DOHH2 (cell line): ENCODE data around the gene KIF23.

Experiments used
- H3F3A ChIP-seq: fragments of 200-600 bp; sonication (generic), shearing (Covaris generic); 2 replicates; pipeline ENCODE4 v1.6.0; 2016; ENCODE audit warnings: antibody characterized with exemption, mild to moderate bottlenecking; ENCODE audit not compliant: control insufficient read depth, insufficient read depth
- H3K27ac ChIP-seq: fragments of 200-600 bp; sonication (generic); 2 replicates; pipeline ENCODE4 v1.5.1; 2014; ENCODE audit warnings: low read depth, mild to moderate bottlenecking, low read length, moderate library complexity
- H3K27me3 ChIP-seq: fragments of 200-600 bp; sonication (generic); 2 replicates; pipeline ENCODE4 v1.6.1; 2014; ENCODE audit warnings: mild to moderate bottlenecking, low read length, mixed read lengths; ENCODE audit not compliant: control insufficient read depth
- H3K36me3 ChIP-seq: fragments of 200-600 bp; sonication (generic); 2 replicates; pipeline ENCODE4 v1.6.1; 2014; ENCODE audit warnings: mild to moderate bottlenecking, low read length, moderate library complexity, mixed read lengths; ENCODE audit not compliant: control insufficient read depth
- H3K4me1 ChIP-seq: fragments of 200-600 bp; sonication (generic); 2 replicates; pipeline ENCODE4 v1.6.1; 2014; ENCODE audit warnings: mild to moderate bottlenecking, low read length, mixed read lengths; ENCODE audit not compliant: control insufficient read depth
- H3K4me2 ChIP-seq: fragments of 200-600 bp; sonication (generic); 2 replicates; pipeline ENCODE4 v1.6.0; 2014; ENCODE audit warnings: mild to moderate bottlenecking, low read length, moderate library complexity
- H3K4me3 ChIP-seq: fragments of 200-600 bp; sonication (generic); 2 replicates; pipeline ENCODE4 v1.5.1; 2014; ENCODE audit warnings: mild to moderate bottlenecking, low read length, mixed read lengths
- H3K79me2 ChIP-seq: fragments of 200-600 bp; sonication (generic); 2 replicates; pipeline ENCODE4 v1.6.1; 2014; ENCODE audit warnings: mild to moderate bottlenecking, low read length, mixed read lengths; ENCODE audit not compliant: control insufficient read depth
- H3K9me2 ChIP-seq: fragments of 200-600 bp; sonication (generic); replicated peaks from 2 replicates; pipeline ENCODE4 v1.6.1; 2014; ENCODE audit warnings: mild to moderate bottlenecking, low read length, mixed read lengths; ENCODE audit not compliant: control insufficient read depth
- H3K9me3 ChIP-seq: fragments of 200-600 bp; sonication (generic); 2 replicates; pipeline ENCODE4 v1.6.1; 2014; ENCODE audit warnings: antibody characterized with exemption, low read length, mixed read lengths; ENCODE audit not compliant: control insufficient read depth, insufficient read depth
- H4K20me1 ChIP-seq: fragments of 200-600 bp; sonication (generic); 2 replicates; pipeline ENCODE4 v1.6.0; 2014; ENCODE audit warnings: low read depth, mild to moderate bottlenecking, antibody characterized with exemption, low read length, moderate library complexity; ENCODE audit not compliant: control insufficient read depth, insufficient read depth
- EZH2phosphoT487 ChIP-seq: fragments of 200-600 bp; sonication (generic); IDR thresholded peaks from 2 replicates; pipeline ENCODE4 v1.6.1; 2017; ENCODE audit warnings: borderline replicate concordance, mild to moderate bottlenecking, antibody characterized with exemption, low read length, moderate library complexity, mixed read lengths
- TF ChIP-seq, protein P1 (sequence below): fragments of 200-600 bp; sonication (generic); IDR thresholded peaks from one replicate; pipeline ENCODE4 v1.5.1; 2014; ENCODE audit warnings: antibody characterized with exemption, mild to moderate bottlenecking, low read depth, low read length; ENCODE audit not compliant: poor library complexity, severe bottlenecking

The KIF23 gene

DNA sequence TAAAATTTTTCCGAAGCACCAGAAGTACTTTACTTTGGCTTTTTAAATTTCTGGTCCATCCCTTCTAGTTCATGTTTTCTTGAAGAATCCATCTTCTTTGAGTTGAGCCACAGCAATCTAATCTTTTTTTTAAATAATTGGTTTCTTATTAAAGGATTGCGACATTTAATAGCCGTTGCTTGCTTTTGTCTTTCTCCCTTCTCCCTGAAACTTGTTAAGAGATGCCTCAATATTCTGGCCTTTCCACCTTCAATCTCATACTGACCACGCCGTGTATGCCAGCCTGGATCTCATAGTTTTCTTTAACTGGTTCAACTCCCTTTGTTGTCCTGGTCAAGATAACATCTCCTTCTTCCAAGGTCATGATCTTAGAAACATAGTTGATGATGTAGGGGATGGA is 20.1 kb downstream of the KIF23 start:
- Histone ChIP-seq H3K9me2 (no peaks in the 10 kb centered on the region), H3K27ac (no peak overlapping the region), H3K4me3 (no peak overlapping the region), H3K4me2 (no peak overlapping the region), H3K36me3 (peaks cover 92% of the 10 kb centered on the region), H3K4me1 (no peaks in the 10 kb centered on the region), H3K27me3 (no peaks in the 10 kb centered on the region), H4K20me1 (no peaks in the 10 kb centered on the region), H3K79me2 (peaks cover 3% of the 10 kb centered on the region; the same call in 1 of the 2 replicates), H3K9me3 (no peaks in the 10 kb centered on the region), H3F3A (peaks cover 2% of the 10 kb centered on the region)
- TF ChIP-seq, protein P1, sequence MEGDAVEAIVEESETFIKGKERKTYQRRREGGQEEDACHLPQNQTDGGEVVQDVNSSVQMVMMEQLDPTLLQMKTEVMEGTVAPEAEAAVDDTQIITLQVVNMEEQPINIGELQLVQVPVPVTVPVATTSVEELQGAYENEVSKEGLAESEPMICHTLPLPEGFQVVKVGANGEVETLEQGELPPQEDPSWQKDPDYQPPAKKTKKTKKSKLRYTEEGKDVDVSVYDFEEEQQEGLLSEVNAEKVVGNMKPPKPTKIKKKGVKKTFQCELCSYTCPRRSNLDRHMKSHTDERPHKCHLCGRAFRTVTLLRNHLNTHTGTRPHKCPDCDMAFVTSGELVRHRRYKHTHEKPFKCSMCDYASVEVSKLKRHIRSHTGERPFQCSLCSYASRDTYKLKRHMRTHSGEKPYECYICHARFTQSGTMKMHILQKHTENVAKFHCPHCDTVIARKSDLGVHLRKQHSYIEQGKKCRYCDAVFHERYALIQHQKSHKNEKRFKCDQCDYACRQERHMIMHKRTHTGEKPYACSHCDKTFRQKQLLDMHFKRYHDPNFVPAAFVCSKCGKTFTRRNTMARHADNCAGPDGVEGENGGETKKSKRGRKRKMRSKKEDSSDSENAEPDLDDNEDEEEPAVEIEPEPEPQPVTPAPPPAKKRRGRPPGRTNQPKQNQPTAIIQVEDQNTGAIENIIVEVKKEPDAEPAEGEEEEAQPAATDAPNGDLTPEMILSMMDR, result no peak
- no peak for TF ChIP-seq EZH2phosphoT487

DNA sequence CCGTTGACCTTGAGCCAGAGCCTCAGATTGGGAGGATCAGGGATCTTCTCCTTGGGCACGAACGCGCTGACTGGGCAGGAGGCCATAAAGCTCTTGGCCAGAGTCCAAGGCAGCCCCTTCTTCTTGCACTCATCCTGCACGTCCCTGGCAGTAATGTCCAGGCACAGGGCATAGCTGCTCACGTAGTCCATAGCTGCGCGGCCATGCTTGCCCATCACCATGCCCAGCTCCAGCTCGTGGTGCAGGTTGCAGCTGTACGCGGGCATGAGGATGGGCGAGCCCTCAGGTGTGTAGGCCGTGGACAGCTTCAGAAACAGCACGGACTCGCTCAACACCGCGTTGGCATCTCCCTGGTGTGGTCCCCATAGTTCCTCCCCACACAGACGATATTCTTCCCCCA is 20.5 kb downstream of the KIF23 start:
- TF ChIP-seq, protein P1, result no peak
- TF ChIP-seq EZH2phosphoT487, result no peak
- peaks cover 3% of the 10 kb centered on the region; the same call in 1 of the 2 replicates for H3K79me2 ChIP-seq

DNA sequence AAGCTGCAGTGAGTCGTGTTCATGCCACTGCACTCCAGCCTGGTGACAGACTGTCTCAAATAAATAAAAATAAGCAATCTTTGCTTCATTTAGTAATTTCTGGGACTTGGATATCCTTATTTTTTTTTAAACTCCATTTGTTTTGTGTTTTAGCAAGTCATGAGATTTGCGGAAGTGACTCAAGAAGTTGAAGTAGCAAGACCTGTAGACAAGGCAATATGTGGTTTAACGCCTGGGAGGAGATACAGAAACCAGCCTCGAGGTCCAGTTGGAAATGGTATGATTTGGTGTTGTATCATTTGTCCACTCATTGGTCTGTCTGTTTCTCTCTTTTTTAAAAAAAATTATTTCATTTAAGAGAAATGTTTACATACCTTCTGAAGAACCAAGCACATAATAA is 21.8 kb downstream of the KIF23 start:
- Histone ChIP-seq H3K27ac (no peak overlapping the region), H3F3A (peaks cover 3% of the 10 kb centered on the region), H3K79me2 (no peaks in the 10 kb centered on the region), H3K4me2 (no peak overlapping the region), H3K27me3 (no peaks in the 10 kb centered on the region), H3K36me3 (peaks cover 89% of the 10 kb centered on the region), H3K4me3 (no peak overlapping the region), H3K4me1 (no peaks in the 10 kb centered on the region), H3K9me3 (no peaks in the 10 kb centered on the region), H3K9me2 (no peaks in the 10 kb centered on the region), H4K20me1 (no peaks in the 10 kb centered on the region; the same call in 1 of the 2 replicates)
- TF ChIP-seq, protein P1, result no peak
- TF ChIP-seq EZH2phosphoT487, result no peak

More for the DNA sequence above, 20.5 kb downstream of the KIF23 start:
- peaks cover 92% of the 10 kb centered on the region for H3K36me3 ChIP-seq
- H3K27ac ChIP-seq, result no peak overlapping the region
- no peaks in the 10 kb centered on the region for H3K27me3 ChIP-seq
- H3K4me1 ChIP-seq, result no peaks in the 10 kb centered on the region
- no peaks in the 10 kb centered on the region; the same call in 1 of the 2 replicates for H4K20me1 ChIP-seq
- no peaks in the 10 kb centered on the region for H3K9me2 ChIP-seq
- no peak overlapping the region for H3K4me2 ChIP-seq
- H3F3A ChIP-seq, result peaks cover 3% of the 10 kb centered on the region
- H3K4me3 ChIP-seq, result no peak overlapping the region
- no peaks in the 10 kb centered on the region for H3K9me3 ChIP-seq
